TTC549 (cell line): ENCODE measurements around the gene CLTB.

Experiments used
- FAIRE-seq: peaks from 2 replicates; lab custom pipeline; 2012; peaks lifted over from hg19 to GRCh38; lab: Jason Lieb, UNC

Gene CLTB

DNA sequence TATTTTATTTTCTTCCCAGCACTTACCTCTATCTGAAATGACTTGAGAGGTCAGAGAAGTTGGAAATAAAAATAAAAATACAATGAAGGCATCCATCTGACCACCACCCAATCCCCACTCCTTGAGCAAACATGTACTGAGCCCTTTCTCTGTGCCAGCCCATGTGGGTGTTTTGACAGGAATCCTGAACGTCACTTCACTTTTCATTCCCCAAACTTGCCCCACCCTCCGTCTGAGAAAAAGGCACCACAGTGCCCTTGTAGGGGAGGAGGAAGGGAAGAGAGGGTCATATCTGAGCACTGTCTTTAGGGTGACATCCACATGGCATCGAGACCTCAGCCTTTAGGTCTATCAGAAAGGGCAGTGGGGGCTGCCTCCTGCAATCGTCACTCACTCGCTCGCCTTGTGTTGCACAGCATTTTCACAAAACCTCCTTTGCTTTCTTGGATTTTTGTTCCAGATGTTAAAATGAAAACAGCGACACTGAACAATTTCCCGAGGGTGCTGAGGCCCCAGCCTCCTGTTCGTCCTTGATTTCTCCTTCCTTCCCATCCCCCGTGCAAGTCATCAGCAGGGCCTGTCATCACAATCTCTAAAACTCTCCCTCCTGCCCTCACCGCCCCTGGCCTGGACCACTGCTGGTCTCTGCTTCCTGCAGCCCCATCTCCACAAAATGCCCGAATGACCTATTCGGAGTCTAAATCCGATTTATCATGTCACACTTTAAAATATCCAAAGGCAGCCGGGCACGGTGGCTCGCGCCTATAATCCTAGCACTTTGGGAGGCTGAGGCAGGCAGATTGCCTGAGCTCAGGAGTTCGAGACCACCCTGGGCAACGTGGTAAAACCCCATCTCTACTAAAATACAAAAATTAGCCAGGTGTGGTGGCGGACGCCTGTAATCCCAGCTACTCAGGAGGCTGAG, 14.8 kb downstream of the CLTB start:
- FAIRE-seq, result no peak

DNA sequence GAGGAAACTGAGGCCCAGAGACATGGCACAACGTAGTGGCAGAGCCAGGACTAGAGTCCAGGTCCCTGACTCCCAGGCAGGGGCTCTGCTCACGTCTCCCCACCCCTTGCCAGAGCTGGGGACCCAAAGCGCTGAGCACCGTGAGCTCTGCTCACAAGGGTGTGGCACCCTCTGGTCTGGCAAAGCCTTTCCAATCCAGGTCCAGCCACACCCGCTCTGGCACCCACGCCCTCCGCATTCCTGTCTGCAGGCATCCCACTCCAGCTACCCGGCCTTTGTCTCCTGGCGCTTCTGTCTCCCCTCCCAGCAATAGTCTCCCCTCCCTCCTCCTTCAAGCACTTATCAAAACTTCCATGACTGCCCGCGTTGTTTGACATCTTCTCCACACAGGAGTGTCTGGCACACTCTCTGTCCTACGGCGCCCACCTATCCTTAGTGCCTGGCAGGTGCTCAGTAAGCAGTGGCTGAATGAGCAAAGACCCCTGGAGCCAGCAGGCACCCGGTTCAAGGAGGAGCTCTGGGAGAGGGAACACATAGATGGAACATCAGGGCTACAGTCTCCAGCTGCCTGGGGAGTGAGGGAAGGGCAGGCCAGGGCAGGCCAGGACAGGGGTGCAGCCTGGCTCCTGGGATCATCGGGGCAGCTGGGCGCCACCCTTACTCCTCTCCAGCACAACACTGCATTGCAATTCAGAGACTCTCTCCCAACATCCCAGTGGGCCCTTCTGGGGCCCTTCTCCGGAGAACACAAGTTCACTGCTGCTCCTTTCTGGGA, 15.8 kb downstream of the CLTB start:
- no peak for FAIRE-seq

DNA sequence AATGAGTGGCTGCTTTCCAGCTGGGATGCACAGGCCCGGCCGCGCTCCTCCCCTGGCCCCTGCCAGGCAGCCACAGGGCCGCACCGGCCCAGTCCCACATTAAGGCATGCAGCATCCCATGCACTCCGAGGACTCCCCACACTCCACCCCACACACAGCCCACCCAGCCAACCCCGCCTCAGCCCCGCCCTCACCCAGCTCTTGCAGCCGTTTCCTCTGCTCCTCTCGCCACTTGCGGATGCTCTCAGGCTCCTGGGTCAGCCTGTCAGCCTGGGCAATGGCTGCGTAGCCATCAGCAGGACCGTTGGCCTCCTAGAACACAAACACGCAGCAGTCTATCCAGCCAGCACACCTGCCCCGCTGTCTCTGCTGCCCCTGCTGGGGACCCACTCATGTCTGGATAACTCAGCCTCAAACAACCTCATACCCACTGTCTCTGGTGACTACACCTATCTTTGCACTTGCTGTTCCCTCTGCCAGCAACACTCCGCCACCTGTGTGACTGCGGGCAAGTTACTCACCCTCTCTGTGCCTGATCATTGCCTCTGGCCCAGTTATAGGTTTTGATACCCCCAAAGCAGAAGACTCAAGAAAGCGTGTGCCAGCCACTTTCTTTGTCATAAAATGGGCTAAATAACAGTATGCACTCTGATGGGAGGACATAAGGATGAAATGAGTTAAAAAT, 18.5 kb downstream of the CLTB start:
- FAIRE-seq, result no peak

DNA sequence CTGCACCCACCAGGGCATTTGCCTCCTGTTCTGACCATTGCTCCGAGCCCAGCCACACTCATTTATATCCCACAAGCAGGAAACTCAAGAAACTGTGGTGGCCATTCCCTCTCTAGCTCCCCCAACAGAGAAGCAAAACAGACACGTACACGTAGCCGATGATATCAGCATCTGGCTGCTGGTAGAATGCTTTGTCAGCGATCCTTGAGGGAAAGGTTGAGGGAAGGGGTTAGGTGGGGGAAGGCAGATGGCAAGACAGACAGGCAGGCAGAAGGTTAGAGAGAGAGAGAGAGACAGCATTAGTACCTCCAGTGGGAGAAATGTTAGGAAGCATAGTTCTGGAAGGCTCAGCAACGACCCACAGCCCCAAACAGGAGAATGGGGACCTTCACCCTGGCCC, 20.0 kb downstream of the CLTB start:
- FAIRE-seq, result no peak

DNA sequence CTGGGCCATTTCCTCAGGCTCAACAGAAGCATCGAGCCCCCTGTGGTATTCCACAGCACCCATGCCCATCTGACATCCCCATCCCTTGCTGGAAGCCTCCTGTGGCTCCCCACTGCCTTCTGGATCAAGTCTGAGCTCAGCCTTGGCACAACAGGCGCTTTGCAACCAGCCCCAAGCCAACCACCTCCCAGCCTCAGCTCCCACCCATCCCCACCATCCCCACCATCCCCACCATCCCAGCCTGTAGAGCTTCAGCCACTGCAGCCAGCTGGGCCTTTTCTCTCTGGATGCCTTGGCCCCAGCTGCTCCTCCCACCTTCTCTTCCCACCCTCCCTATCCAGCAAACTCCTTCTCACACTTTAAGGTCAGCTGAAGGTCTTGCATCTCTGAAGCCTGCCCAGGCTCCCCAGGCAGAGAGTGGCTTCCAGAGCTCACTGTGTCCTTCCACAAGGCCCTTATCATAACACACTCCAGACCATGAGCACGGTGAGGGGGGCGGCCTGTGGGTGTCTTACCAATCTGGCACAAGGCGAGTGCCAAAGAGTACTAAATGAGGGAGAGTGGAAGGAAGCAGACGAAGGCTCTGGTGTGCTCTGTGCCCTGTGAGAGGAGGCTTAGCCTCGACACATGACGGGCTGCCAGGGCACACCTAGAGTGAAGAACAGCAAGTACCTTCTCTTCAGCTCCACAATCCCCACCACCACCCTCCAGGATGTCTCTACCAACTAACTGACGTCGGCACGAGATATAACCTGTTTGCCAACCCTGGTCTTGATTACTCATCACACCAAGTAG, 21.3 kb downstream of the CLTB start:
- no peak for FAIRE-seq

DNA sequence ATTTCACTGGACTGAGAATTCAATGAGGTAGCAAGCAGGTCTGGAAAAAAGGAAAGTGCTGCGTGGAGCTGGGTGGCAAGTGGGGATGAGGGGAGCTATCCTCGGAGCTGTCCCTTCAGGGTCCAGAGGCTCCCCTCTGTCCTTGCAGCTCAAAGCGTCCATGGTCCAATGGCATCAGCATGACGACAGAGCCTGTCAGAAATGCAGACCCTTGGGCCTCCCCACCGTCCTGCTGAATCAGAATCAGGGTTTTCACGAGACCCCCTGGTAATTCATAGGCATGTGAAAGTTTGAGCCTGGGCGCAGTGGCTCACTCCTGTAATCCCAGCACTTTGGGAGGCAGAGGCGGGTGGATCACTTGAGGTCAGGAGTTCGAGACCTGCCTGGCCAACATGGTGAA, 22.2 kb downstream of the CLTB start:
- FAIRE-seq, result no peak

DNA sequence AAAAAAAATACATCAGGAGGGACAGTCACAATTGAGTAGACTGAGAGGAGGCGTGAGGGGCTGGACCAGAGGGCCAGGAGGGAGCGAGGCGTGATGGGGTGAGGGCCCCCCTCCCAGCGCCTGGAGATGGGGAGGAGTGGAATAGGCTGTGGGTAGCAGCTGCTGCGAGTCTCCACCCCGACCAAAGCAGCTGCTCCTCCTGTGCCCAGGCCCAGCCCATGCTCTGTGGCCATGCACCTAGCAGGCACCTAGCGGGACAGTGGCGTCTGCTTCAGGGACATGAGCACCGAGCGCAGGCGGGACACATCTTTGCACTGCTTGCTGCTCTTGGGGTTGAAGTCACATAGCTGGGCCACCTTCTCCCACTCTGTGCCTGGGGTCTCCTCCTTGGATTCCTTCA, 23.8 kb downstream of the CLTB start:
- FAIRE-seq, result no peak

DNA sequence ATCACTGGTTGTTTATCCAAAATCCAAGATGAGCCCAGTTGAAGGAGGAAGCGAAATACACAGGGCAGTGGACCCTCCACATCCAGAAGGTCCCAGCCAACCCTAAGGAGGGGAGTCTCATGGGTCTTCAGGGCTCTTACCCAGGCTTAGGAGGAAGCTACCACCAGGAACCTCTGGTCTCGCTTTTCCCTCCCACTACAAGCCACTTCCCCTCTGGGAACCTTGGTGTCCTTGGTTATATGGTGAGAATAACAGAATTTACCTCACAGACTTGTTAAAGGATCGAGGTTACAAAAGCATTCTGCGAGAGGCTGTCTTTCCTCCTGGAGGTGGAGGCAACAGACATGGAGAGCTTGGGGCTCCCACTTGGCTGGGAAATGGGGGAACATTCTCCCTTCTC, 24.3 kb downstream of the CLTB start:
- no peak for FAIRE-seq

DNA sequence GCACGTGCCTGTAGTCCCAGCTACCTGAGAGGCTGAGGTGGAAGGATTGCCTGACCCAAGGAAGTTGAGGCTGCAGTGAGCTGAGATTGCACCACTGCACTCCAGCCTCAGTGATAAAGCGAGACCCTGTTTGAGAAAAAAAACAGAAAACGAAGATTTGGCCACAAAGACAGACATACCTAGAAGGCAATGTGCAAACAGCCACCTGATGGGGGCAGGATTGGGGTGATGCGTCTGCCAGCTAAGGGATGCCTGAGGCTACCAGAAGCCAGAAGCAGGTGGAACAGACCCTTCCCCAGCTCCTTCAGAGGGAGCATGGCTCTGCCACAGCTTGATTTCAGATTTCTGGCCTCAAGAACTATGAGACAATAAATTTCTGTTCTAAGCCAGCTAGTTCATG, 24.9 kb downstream of the CLTB start:
- FAIRE-seq, result no peak

DNA sequence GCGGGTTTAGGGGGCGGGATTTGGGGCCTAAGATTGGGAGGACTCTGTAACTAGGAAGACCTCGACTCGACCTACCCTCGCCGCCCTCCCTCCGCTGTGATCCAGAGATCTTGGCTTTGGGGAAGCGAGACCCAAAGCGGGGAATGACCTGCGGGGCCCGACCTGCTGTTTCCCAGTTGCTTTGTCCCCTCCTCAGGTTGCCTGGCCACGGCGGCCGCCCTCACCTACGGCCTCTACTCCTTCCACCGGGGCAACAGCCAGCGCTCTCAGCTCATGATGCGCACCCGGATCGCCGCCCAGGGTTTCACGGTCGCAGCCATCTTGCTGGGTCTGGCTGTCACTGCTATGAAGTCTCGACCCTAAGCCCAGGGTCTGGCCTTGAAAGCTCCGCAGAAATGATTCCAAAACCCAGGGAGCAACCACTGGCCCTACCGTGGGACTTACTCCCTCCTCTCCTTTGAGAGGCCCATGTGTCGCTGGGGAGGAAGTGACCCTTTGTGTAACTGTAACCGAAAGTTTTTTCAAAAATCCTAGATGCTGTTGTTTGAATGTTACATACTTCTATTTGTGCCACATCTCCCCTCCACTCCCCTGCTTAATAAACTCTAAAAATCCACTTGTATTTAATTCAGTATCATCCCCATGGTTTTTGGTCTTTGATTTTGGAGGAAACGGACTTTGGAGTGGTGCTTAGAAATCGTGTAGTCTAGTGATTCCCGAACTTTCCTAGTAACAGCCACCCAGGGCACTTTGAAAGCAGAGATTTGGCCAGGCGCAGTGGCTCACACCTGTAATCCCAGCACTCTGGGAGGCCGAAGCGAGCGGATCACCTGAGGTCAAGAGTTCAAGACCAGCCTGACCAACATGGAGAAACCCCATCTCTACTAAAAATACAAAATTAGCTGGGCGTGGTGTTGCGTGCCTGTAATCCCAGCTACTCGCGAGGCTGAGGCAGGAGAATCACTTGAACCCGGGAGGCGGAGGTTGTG, 26.9 kb downstream of the CLTB start:
- no peak for FAIRE-seq

DNA sequence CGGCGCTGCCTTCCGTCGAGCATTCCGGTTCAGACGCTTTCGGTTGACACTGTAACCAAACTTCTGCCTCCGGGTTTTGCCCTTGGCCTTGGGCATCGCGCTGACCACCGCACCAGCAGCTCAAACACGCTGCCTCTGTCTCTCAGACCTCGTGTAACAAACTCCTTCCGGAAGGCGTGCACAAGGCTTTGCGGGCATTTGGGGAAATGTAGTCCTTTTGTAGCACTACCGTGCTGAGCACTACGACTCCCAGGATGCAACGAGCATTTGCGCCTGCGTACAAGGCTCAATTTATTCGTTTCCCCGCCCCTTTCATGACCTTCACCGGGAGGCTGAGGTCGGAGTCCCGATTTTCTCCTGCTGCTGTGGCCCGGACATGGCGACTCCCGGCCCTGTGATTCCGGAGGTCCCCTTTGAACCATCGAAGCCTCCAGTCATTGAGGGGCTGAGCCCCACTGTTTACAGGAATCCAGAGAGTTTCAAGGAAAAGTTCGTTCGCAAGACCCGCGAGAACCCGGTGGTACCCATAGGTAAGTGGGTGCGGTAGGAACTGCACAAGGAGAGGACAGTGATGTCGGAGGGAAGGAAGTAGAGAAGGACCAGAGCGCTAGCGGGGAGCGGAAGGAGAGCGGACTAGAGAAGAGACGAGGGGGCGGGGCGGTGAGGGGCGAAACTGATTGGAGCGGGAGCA, 27.8 kb downstream of the CLTB start, which contains the start of the genes HIGD2A and NOP16:
HIGD2A (plus strand) TSS at position 308 of the 691 bp plus-strand sequence; CDS start at position 377, 69 bp downstream.
NOP16 (minus strand) TSS at position 155 of the 691 bp plus-strand sequence; CDS start at position 96, 59 bp downstream.
- peak; percentile 86 for FAIRE-seq

DNA sequence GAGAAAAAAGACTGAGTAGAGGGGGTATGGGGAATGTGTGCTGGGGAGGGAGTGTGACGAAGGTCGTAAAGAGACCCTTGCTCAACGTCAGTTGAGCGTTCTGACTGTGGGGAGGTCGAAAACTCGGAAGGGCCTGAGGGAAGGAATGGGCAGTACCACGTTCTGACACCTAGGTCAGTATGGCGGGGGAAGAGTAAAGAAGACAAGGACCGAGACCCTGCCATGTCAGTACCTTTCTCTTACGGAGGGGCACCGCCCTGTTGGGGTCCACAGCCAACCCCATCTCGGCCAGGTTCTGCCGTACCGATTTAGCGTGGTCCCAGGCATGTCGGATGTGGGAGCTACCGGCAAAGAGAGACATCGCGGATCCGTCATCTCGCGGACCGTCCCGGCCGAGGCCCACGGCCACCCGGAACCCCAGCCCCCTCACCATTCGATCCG, 28.3 kb downstream of the CLTB start:
- no peak for FAIRE-seq

DNA sequence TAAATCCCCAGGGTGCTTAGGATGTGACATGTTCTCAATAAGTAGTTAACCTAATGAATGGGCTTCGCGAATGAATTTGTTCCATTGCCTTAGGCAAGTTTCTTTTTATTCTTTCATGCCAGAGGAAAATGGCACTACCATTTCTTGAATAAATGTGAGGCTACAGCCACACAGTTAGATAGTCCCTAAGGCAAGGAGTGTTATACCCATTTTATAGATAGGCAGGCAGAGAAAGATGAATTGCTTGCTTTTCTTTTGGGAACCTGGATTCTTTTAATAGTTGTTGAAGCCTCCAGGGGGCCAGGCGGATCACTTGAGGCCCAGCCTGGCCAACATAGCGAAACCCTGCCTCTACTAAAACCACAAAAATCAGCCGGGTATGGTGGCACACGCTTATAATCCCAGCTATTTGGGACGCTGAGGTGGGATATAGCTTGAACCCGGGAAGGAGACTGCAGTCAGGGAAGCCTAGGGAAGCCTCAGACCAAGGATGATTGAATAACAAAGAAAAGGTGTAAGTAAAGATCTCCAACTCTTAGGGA, 28.9 kb downstream of the CLTB start:
- FAIRE-seq, result no peak

DNA sequence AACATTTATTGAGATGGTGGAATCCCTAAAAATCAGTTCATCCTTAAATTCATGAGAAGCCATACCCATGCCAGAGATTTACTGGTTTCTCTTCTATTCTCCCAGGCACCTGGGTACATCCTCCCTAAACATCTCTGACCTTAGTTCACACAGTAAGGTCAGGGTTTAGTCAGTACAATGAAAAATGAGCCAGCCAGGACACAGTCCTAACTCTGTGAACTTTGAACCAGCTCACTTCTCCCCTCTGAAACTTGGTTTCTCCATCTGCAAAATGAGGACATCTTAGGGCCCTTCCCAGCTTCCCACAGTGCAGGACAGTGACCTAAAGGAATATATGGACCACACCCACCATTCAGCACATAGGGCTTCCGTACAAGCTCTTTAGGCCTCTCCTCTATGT, 29.8 kb downstream of the CLTB start:
- FAIRE-seq, result no peak

DNA sequence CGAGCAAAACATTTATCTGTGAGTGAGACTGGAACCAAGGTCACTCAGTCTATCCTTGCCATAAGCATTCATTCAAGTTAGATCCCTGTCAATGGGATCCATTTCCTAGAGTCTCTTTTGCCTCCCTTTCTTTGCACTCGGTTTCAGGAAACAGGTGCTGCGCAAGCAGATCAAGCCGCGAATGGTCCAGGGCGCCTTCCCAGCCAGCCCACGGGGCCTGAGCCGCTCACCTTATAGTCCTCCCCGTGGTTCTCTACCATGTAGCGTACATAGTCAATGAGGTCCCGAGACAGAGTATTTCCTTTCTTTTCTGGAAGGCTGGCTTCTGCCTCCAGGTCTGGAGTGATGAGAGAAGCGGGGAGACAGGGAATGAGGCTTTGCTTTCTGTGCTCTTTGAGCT, 31.3 kb downstream of the CLTB start:
- no peak for FAIRE-seq

DNA sequence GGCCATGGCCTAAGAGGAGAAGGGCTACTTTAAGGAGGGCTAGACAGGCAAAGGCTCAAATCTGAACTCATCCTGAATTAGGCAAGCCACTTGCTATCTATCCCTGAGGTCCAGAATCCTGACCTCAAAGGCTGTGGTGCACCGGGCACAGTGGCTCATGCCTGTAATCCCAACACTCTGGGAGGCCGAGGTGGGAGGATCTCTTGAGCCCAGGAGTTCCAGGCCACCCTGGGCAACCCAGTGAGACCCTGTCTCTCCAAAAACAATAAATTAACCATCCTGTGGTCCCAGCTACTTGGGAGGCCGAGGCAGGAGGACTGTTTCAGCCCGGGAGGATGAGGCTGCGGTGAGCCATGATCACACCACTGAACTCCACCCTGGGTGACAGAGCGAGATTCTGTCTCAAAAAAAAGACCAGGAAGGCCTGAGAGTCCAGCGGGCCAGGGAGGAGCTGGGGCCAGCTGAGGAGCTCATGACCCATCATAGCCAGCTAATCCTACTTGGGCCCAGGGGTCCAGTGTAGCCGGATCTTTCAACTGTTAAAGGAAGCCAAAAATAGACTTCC, 31.9 kb downstream of the CLTB start:
- FAIRE-seq, result no peak

DNA sequence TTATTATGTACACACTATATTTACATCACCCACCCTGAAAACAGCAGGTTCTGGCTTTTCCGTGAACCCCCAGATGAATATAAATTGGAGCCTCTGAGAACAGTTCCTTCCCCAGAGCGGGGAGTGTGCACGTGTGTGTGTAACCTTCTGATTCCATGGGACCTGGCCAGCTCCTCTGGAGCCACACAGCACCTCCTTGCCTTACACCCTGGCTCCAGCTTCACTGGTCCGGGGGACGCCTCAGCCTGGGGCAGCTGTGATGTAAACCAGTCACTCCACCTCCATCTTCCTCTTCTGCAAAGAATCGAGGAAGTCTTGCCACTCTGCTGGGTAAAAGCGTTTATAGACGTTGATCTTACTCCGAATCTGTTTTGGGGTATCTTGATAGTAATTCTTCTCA, 32.4 kb downstream of the CLTB start:
- FAIRE-seq, result no peak

DNA sequence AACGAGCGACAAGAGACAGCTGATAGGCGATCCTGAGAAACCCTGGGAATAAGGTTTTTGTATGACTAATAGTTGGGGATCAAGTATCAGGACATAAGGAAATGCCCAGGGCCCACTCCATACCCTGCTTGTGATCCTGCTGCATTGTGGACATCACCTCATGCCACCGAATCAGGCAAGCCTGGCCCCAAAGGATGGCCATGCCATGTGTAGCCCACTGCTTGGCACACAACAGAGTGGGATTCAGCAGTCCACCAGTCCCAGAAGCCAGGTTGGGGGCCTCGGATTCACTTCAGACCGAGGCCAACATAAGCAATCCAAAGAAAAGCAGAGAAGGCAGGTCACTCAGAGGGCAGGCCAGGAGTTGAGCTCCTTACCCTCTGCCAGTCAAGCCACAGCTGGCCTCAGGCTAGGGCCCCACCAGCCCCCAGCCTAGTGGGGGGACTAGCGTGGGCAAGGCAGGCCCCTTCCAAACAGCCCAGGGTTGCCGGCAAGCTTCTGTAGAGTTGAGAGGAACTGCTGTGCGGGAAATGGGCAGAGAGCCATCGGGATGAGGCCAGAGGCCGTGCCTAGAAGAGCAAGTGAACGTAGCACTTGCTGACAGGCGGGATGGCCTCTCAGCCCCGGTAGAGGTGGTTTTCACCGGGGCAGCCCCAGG, 33.0 kb downstream of the CLTB start:
- no peak for FAIRE-seq

DNA sequence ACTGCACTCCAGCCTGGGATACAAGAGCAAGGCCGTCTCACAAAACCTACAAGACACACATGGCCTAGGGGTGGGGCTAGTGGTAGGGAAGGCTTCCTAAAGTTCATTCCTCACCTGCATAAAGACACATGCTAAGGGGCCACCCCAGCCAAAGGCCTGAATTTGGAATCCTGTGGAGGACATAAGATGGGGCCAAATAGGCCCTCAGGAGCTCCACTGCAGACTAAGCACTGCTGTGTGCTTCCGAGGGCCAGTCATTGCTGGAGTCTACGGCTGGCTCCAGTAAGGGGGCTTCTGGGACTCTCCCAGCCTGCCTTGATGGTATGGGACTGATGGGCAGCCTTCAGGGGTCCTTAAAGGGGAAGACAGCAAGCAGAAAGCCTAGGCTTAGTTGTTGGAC, 33.6 kb downstream of the CLTB start:
- FAIRE-seq, result no peak
